IgD-negative memory B cell (primary cell): ENCODE results near the gene MPP3. TPM values are rescaled to one million over a fixed set of nuclear protein-coding genes. Genes with fewer than 3 reads are reported as not detected.

Experiments used
- H3K27ac Mint-ChIP-seq, 3 donors: one replicate each; pipeline ENCODE4 v1.8.0; 2020 to 2022; ENCODE audit warnings: mild to moderate bottlenecking in 3 of 3, mixed read lengths in 3 of 3, moderate library complexity in 1 of 3
- H3K27me3 Mint-ChIP-seq: one replicate; pipeline ENCODE4 v1.8.0; 2021; ENCODE audit warnings: mixed read lengths
- H3K36me3 Mint-ChIP-seq: one replicate; pipeline ENCODE4 v1.8.0; 2020; ENCODE audit warnings: mild to moderate bottlenecking, mixed read lengths
- H3K4me1 Mint-ChIP-seq, 3 donors: one replicate each; pipeline ENCODE4 v1.8.0; 2020 to 2022; ENCODE audit warnings: mixed read lengths in 3 of 3, mild to moderate bottlenecking in 1 of 3
- H3K4me3 Mint-ChIP-seq, 4 donors: one replicate each; pipeline ENCODE4 v1.8.0; 2020 to 2022; ENCODE audit warnings: mild to moderate bottlenecking in 4 of 4, mixed read lengths in 4 of 4, moderate library complexity in 3 of 4
- H3K9me3 Mint-ChIP-seq, 3 donors: one replicate each; pipeline ENCODE4 v1.8.0; 2020 to 2021; ENCODE audit warnings: mixed read lengths in 3 of 3, mild to moderate bottlenecking in 1 of 3
- polyA plus RNA-seq: library from polyadenylated mRNA; unstranded; fragments of 300-500 nt; fragmentation: Illumina TruSeq; gene quantifications from one replicate; pipeline ENCODE4 v1.2.3, GENCODE V29; 2021

MPP3 gene
- polyA plus RNA-seq, 1 donor from 2014 or later = not detected

- H3K27ac Mint-ChIP-seq = peak overlapping the region in 1 of 3 donors; percentile 3
- no peaks in the 10 kb centered on the region for H3K9me3 Mint-ChIP-seq
- no peaks in the 10 kb centered on the region for H3K36me3 Mint-ChIP-seq
- no peak overlapping the region for H3K4me3 Mint-ChIP-seq
- peaks cover 0 to 2% (median 0%) of the 10 kb centered on the region in 3 donors for H3K4me1 Mint-ChIP-seq
- H3K27me3 Mint-ChIP-seq = peaks cover 33% of the 10 kb centered on the region
Observed at GRCh38 chr17:43753493-43754129, 79.3 kb downstream of the MPP3 start.

Other genes starting within 250 kb of the MPP3 start
- gene MEOX1, start 171.2 kb downstream of the MPP3 start, polyA plus RNA-seq = not detected
- not detected for gene SOST, start 74.4 kb downstream of the MPP3 start, polyA plus RNA-seq
- 10.5 TPM for gene DUSP3, start 54.2 kb downstream of the MPP3 start, polyA plus RNA-seq
- gene CFAP97D1, start 52.7 kb downstream of the MPP3 start, polyA plus RNA-seq = not detected
- gene CD300LG, start 14.0 kb upstream of the MPP3 start, polyA plus RNA-seq = not detected
- gene MPP2, start 74.4 kb upstream of the MPP3 start, polyA plus RNA-seq = 0.18 TPM
- not detected for gene PPY, start 109.3 kb upstream of the MPP3 start, polyA plus RNA-seq
- not detected for gene PYY, start 120.8 kb upstream of the MPP3 start, polyA plus RNA-seq
- gene NAGS, start 171.5 kb upstream of the MPP3 start, polyA plus RNA-seq = 0.64 TPM
- 24.6 TPM for gene TMEM101, start 181.8 kb upstream of the MPP3 start, polyA plus RNA-seq
- gene LSM12, start 233.5 kb upstream of the MPP3 start, polyA plus RNA-seq = 73.4 TPM
- gene G6PC3, start 237.6 kb upstream of the MPP3 start, polyA plus RNA-seq = 22.5 TPM